Osteocyte (in vitro differentiated cells): ENCODE results near the gene PTGES. TPM values are rescaled to one million over a fixed set of nuclear protein-coding genes. Genes with fewer than 3 reads are reported as not detected.

Source experiments
- DNase-seq: peaks from one replicate; pipeline ENCODE4 v3.0.0; 2021; ENCODE audit warnings: mixed read lengths; ENCODE audit not compliant: unreplicated experiment; ENCODE audit errors: extremely low spot score
- H3K27ac Mint-ChIP-seq: one replicate; pipeline ENCODE4 v1.8.0; 2021; ENCODE audit warnings: mild to moderate bottlenecking, mixed read lengths; ENCODE audit not compliant: unreplicated experiment
- H3K27me3 Mint-ChIP-seq: one replicate; pipeline ENCODE4 v1.8.0; 2021; ENCODE audit warnings: mixed read lengths; ENCODE audit not compliant: unreplicated experiment
- H3K36me3 Mint-ChIP-seq: one replicate; pipeline ENCODE4 v1.8.0; 2021; ENCODE audit warnings: mixed read lengths; ENCODE audit not compliant: unreplicated experiment
- H3K4me1 Mint-ChIP-seq: one replicate; pipeline ENCODE4 v1.8.0; 2021; ENCODE audit warnings: mixed read lengths; ENCODE audit not compliant: unreplicated experiment
- H3K4me3 Mint-ChIP-seq: one replicate; pipeline ENCODE4 v1.8.0; 2021; ENCODE audit warnings: mild to moderate bottlenecking, moderate library complexity, mixed read lengths; ENCODE audit not compliant: unreplicated experiment
- H3K9me3 Mint-ChIP-seq: one replicate; pipeline ENCODE4 v1.8.0; 2021; ENCODE audit warnings: mixed read lengths; ENCODE audit not compliant: unreplicated experiment
- CTCF ChIP-seq: fragments of 200-600 bp; sonication (generic); IDR thresholded peaks from 2 replicates; pipeline ENCODE4 v1.5.0; 2021; ENCODE audit warnings: antibody characterized with exemption, mild to moderate bottlenecking, moderate library complexity
- total RNA-seq: library from RNA; stranded (reverse); gene quantifications from 2 replicates; pipeline ENCODE4 v1.2.1, GENCODE V29; 2021

The PTGES gene
- total RNA-seq, 1 donor from 2014 or later = 0.83 TPM

GRCh38 chr9:129696944-129697655 lies 55.7 kb downstream of the PTGES start:
- Mint-ChIP-seq H3K9me3 (no peaks in the 10 kb centered on the region), H3K27ac (peak overlapping the region; percentile 82), H3K27me3 (no peaks in the 10 kb centered on the region), H3K4me3 (peak overlapping the region; percentile 70), H3K36me3 (no peaks in the 10 kb centered on the region), H3K4me1 (peaks cover 27% of the 10 kb centered on the region)
- no peak for DNase-seq
- no peak for TF ChIP-seq CTCF

GRCh38 chr9:129695870-129696269 lies 57.0 kb downstream of the PTGES start:
- Mint-ChIP-seq H3K4me3 (no peak overlapping the region), H3K4me1 (peaks cover 20% of the 10 kb centered on the region), H3K9me3 (no peaks in the 10 kb centered on the region), H3K27ac (no peak overlapping the region), H3K36me3 (no peaks in the 10 kb centered on the region), H3K27me3 (no peaks in the 10 kb centered on the region)
- no peak for TF ChIP-seq CTCF
- DNase-seq = no peak

GRCh38 chr9:129694243-129694646 lies 58.6 kb downstream of the PTGES start:
- H3K27me3 Mint-ChIP-seq = no peaks in the 10 kb centered on the region
- H3K27ac Mint-ChIP-seq = peak overlapping the region; percentile 12
- DNase-seq = no peak
- no peak for TF ChIP-seq CTCF
- no peaks in the 10 kb centered on the region for H3K36me3 Mint-ChIP-seq
- H3K9me3 Mint-ChIP-seq = no peaks in the 10 kb centered on the region
- no peak overlapping the region for H3K4me3 Mint-ChIP-seq
- peaks cover 20% of the 10 kb centered on the region for H3K4me1 Mint-ChIP-seq

- H3K4me3 Mint-ChIP-seq = no peak overlapping the region
- H3K27ac Mint-ChIP-seq = no peak overlapping the region
- DNase-seq = no peak
- no peak for TF ChIP-seq CTCF
- no peaks in the 10 kb centered on the region for H3K27me3 Mint-ChIP-seq
- no peaks in the 10 kb centered on the region for H3K9me3 Mint-ChIP-seq
- H3K36me3 Mint-ChIP-seq = no peaks in the 10 kb centered on the region
- H3K4me1 Mint-ChIP-seq = peaks cover 20% of the 10 kb centered on the region
Observed at GRCh38 chr9:129693741-129694140, 59.1 kb downstream of the PTGES start.

GRCh38 chr9:129692534-129692933 lies 60.3 kb downstream of the PTGES start:
- TF ChIP-seq CTCF = no peak
- Mint-ChIP-seq H3K36me3 (no peaks in the 10 kb centered on the region), H3K9me3 (no peaks in the 10 kb centered on the region), H3K4me3 (no peak overlapping the region), H3K4me1 (peaks cover 17% of the 10 kb centered on the region), H3K27ac (no peak overlapping the region), H3K27me3 (no peaks in the 10 kb centered on the region)
- DNase-seq = no peak

Other genes starting within 250 kb of the PTGES start
- not detected in 2 replicates for gene C9orf50, start 131.9 kb downstream of the PTGES start, total RNA-seq
- 41.1 and 45.7 TPM in 2 replicates for gene NTMT1, start 126.9 kb downstream of the PTGES start, total RNA-seq
- 18.1 and 19.1 TPM in 2 replicates for gene ASB6, start 110.9 kb downstream of the PTGES start, total RNA-seq
- gene PRRX2, start 87.4 kb downstream of the PTGES start, total RNA-seq = 5.6 and 6.4 TPM in 2 replicates
- gene TOR1B, start 50.1 kb upstream of the PTGES start, total RNA-seq = 32.1 and 32.7 TPM in 2 replicates
- gene TOR1A, start 71.1 kb upstream of the PTGES start, total RNA-seq = 46.1 and 51.3 TPM in 2 replicates
- gene C9orf78, start 82.2 kb upstream of the PTGES start, total RNA-seq = 38.9 and 45.9 TPM in 2 replicates
- 31.2 and 32.6 TPM in 2 replicates for gene USP20, start 82.4 kb upstream of the PTGES start, total RNA-seq